Lower leg skin (tissue), 4 donors: ENCODE measurements around the gene GUCA2A. TPM values are rescaled to one million over a fixed set of nuclear protein-coding genes. Genes with fewer than 3 reads are reported as not detected.

Experiments
- DNase-seq, 2 donors: peaks; one replicate each; pipeline ENCODE4 v3.0.0-alpha.2; 2019; ENCODE audit warnings: low spot score in 2 of 2
- H3K4me3 ChIP-seq: fragments of 200-600 bp; sonication (generic); 2 replicates; pipeline ENCODE4 v1.5.1; 2017; ENCODE audit warnings: mild to moderate bottlenecking, low read depth; ENCODE audit not compliant: poor library complexity, severe bottlenecking
- CTCF ChIP-seq, 3 donors: fragments of 450-650 bp; IDR thresholded peaks; one replicate each; pipeline ENCODE4 v1.5.1; 2016; ENCODE audit warnings: antibody characterized with exemption in 3 of 3, mild to moderate bottlenecking in 3 of 3, moderate library complexity in 2 of 3
- POLR2A ChIP-seq, 2 donors: fragments of 450-650 bp; IDR thresholded peaks; one replicate each; pipeline ENCODE4 v1.6.1; 2016 to 2017; ENCODE audit warnings: antibody characterized with exemption in 2 of 2, mild to moderate bottlenecking in 1 of 2, moderate library complexity in 1 of 2
- WGBS, 2 donors: methylation state at CpG; one replicate each; pipeline ENCODE4 v1.1.5; 2018; 5-methylcytosine and 5-hydroxymethylcytosine counted together
- intact Hi-C: fragments of 100-400 bp; cut with DNase I; formaldehyde crosslinking; loops from one replicate; pipeline ENCODE4 v1.15.0; 2023; ENCODE audit warnings: low total_unique reads
- total RNA-seq, 4 donors: library from RNA; depleted of rRNA; stranded (reverse); fragments of >200 nt; gene quantifications; one replicate each; pipeline ENCODE4 v1.1.0, GENCODE V29; 2016

GUCA2A gene
- total RNA-seq, 4 donors from 2014 or later, result not detected

- 47 to 50% methylated on average over 6 of the region's 6 CpGs for WGBS, 2 donors
- H3K4me3 ChIP-seq, result no peak overlapping the region
- DNase-seq, result peak in 1 of 2 donors; percentile 10
- no peak for TF ChIP-seq POLR2A (IDR thresholded peaks at IDR 0.05)
- TF ChIP-seq CTCF (IDR thresholded peaks at IDR 0.05), result no peak
- intact Hi-C loops, result loop anchor here (2.0 kb wide), 1 partner anchor 25 kb away; no protein-coding TSS in a partner anchor
These were observed 7.2 kb upstream of the GUCA2A start for GRCh38 chr1:42171679-42172266.

GRCh38 chr1:42170779-42171621, 6.5 kb upstream of the GUCA2A start:
- DNase-seq, result peak; percentile 13 to 85
- intact Hi-C loops, result no loop called here
- 58 to 61% methylated on average over 12 to 16 of the region's 17 CpGs for WGBS, 2 donors

GRCh38 chr1:42168763-42169162, 4.2 kb upstream of the GUCA2A start:
- intact Hi-C loops, result loop anchor here (10.0 kb wide), 1 partner anchor 594 kb away; no protein-coding TSS in a partner anchor

More at GRCh38 chr1:42170779-42171621, 6.5 kb upstream of the GUCA2A start:
- H3K4me3 ChIP-seq, result no peak overlapping the region
- TF ChIP-seq POLR2A (IDR thresholded peaks at IDR 0.05), result no peak

GRCh38 chr1:42168391-42168670, 3.8 kb upstream of the GUCA2A start:
- intact Hi-C loops, result loop anchor here (10.0 kb wide), 1 partner anchor 594 kb away; no protein-coding TSS in a partner anchor
- 29 to 100% methylated on average over 1 of the region's 1 CpG for WGBS, 2 donors
- H3K4me3 ChIP-seq, result no peak overlapping the region
- no peak for TF ChIP-seq CTCF (IDR thresholded peaks at IDR 0.05)
- TF ChIP-seq POLR2A (IDR thresholded peaks at IDR 0.05), result no peak
- DNase-seq, result no peak

More at GRCh38 chr1:42168763-42169162, 4.2 kb upstream of the GUCA2A start:
- no peak overlapping the region for H3K4me3 ChIP-seq
- no peak for TF ChIP-seq CTCF (IDR thresholded peaks at IDR 0.05)
- no peak for TF ChIP-seq POLR2A (IDR thresholded peaks at IDR 0.05)
- 93 to 98% methylated on average over 3 of the region's 3 CpGs for WGBS, 2 donors
- DNase-seq, result peak in 1 of 2 donors; percentile 5

GRCh38 chr1:42167611-42168390, 3.3 kb upstream of the GUCA2A start:
- no peak for TF ChIP-seq POLR2A (IDR thresholded peaks at IDR 0.05)
- no peak for TF ChIP-seq CTCF (IDR thresholded peaks at IDR 0.05)
- no peak overlapping the region for H3K4me3 ChIP-seq
- WGBS, 2 donors, result 80% methylated on average over 21 of the region's 21 CpGs
- intact Hi-C loops, result loop anchor here (10.0 kb wide), 1 partner anchor 593 kb away; no protein-coding TSS in a partner anchor
- DNase-seq, result no peak
